ENCODE data around the gene DDX52. TPM values are rescaled to one million over a fixed set of nuclear protein-coding genes. Genes with fewer than 3 reads are reported as not detected.

DDX52 gene
- total and polyA plus RNA-seq, 9 of the 15 experiments (the other 6 are each of a cell fraction or from before 2014, with no cell fraction given) = 19.1 to 50.5 (median 34.8) TPM

DNA sequence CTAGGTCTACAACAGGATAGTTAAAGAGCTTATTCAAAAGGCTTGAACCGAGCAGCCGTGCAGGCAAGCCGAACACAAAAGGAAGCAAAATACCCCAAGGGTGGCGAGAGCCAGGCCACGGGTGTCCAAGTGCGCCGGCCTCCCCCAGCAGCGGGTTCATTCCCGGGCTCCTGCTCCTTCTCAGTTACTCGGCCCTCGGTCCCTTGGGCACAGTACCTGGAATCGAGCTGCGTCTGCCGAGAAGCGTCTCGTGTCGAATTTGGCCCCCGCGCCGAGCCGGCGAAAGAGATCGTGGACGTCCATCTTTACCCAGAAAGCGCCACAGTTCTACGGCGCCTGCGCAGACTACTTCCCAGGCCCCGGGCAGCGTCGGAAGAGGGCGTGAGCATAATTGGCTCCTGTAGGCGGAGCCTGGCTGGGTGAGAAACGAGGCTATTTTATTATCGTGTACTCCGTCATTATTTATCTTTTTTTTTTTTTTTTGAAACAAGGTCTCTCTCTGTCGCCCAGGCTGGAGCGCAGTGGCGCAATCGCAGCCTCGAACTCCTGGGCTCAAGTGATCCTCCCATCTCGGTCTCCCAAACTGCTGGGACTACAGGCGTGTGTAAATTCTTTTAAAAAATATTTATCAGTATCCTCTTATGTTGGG, at the start of gene DDX52 (continued):
- TF ChIP-seq, protein P1, sequence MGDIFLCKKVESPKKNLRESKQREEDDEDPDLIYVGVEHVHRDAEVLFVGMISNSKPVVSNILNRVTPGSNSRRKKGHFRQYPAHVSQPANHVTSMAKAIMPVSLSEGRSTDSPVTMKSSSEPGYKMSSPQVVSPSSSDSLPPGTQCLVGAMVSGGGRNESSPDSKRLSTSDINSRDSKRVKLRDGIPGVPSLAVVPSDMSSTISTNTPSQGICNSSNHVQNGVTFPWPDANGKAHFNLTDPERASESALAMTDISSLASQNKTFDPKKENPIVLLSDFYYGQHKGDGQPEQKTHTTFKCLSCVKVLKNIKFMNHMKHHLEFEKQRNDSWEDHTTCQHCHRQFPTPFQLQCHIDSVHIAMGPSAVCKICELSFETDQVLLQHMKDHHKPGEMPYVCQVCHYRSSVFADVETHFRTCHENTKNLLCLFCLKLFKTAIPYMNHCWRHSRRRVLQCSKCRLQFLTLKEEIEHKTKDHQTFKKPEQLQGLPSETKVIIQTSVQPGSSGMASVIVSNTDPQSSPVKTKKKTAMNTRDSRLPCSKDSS (IDR thresholded peaks at IDR 0.05; ENCODE audit: low read depth, partially characterized antibody) = no peak
- TF ChIP-seq SMAD3 (CRISPR knock-in tag; conservative IDR thresholded peaks at IDR 0.05) (no peak), ZNF124 (CRISPR knock-in tag; IDR thresholded peaks at IDR 0.05) (no peak), ZFP36 (IDR thresholded peaks at IDR 0.05; ENCODE audit: low read depth, low read length, partially characterized antibody) (no peak), PHB (CRISPR knock-in tag; IDR thresholded peaks at IDR 0.05) (no peak), PHF20 (IDR thresholded peaks at IDR 0.05; ENCODE audit: partially characterized antibody) (peak; percentile 63), RBM22 (IDR thresholded peaks at IDR 0.05; ENCODE audit: low read depth, low read length, poor library complexity, severe bottlenecking) (no peak), TCF7 (IDR thresholded peaks at IDR 0.05; ENCODE audit: borderline replicate concordance) (no peak), ZFP30 (CRISPR knock-in tag; IDR thresholded peaks at IDR 0.05; ENCODE audit: borderline replicate concordance) (no peak), NFATC3 (IDR thresholded peaks at IDR 0.05) (no peak), MCM5 (IDR thresholded peaks at IDR 0.05; ENCODE audit: low read depth) (no peak)
- TF ChIP-seq, protein P2, sequence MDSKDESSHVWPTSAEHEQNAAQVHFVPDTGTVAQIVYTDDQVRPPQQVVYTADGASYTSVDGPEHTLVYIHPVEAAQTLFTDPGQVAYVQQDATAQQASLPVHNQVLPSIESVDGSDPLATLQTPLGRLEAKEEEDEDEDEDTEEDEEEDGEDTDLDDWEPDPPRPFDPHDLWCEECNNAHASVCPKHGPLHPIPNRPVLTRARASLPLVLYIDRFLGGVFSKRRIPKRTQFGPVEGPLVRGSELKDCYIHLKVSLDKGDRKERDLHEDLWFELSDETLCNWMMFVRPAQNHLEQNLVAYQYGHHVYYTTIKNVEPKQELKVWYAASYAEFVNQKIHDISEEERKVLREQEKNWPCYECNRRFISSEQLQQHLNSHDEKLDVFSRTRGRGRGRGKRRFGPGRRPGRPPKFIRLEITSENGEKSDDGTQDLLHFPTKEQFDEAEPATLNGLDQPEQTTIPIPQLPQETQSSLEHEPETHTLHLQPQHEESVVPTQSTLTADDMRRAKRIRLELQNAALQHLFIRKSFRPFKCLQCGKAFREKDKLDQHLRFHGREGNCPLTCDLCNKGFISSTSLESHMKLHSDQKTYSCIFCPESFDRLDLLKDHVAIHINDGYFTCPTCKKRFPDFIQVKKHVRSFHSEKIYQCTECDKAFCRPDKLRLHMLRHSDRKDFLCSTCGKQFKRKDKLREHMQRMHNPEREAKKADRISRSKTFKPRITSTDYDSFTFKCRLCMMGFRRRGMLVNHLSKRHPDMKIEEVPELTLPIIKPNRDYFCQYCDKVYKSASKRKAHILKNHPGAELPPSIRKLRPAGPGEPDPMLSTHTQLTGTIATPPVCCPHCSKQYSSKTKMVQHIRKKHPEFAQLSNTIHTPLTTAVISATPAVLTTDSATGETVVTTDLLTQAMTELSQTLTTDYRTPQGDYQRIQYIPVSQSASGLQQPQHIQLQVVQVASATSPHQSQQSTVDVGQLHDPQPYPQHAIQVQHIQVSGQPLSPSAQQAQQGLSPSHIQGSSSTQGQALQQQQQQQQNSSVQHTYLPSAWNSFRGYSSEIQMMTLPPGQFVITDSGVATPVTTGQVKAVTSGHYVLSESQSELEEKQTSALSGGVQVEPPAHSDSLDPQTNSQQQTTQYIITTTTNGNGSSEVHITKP (IDR thresholded peaks at IDR 0.05; ENCODE audit: partially characterized antibody) = peak; percentile 22
- TF ChIP-seq, protein P3, sequence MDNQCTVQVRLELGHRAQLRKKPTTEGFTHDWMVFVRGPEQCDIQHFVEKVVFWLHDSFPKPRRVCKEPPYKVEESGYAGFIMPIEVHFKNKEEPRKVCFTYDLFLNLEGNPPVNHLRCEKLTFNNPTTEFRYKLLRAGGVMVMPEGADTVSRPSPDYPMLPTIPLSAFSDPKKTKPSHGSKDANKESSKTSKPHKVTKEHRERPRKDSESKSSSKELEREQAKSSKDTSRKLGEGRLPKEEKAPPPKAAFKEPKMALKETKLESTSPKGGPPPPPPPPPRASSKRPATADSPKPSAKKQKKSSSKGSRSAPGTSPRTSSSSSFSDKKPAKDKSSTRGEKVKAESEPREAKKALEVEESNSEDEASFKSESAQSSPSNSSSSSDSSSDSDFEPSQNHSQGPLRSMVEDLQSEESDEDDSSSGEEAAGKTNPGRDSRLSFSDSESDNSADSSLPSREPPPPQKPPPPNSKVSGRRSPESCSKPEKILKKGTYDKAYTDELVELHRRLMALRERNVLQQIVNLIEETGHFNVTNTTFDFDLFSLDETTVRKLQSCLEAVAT (IDR thresholded peaks at IDR 0.05) = no peak
- TF ChIP-seq, protein P4, sequence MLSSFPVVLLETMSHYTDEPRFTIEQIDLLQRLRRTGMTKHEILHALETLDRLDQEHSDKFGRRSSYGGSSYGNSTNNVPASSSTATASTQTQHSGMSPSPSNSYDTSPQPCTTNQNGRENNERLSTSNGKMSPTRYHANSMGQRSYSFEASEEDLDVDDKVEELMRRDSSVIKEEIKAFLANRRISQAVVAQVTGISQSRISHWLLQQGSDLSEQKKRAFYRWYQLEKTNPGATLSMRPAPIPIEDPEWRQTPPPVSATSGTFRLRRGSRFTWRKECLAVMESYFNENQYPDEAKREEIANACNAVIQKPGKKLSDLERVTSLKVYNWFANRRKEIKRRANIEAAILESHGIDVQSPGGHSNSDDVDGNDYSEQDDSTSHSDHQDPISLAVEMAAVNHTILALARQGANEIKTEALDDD (IDR thresholded peaks at IDR 0.05) = no peak
- TF ChIP-seq, protein P5, sequence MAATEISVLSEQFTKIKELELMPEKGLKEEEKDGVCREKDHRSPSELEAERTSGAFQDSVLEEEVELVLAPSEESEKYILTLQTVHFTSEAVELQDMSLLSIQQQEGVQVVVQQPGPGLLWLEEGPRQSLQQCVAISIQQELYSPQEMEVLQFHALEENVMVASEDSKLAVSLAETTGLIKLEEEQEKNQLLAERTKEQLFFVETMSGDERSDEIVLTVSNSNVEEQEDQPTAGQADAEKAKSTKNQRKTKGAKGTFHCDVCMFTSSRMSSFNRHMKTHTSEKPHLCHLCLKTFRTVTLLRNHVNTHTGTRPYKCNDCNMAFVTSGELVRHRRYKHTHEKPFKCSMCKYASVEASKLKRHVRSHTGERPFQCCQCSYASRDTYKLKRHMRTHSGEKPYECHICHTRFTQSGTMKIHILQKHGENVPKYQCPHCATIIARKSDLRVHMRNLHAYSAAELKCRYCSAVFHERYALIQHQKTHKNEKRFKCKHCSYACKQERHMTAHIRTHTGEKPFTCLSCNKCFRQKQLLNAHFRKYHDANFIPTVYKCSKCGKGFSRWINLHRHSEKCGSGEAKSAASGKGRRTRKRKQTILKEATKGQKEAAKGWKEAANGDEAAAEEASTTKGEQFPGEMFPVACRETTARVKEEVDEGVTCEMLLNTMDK (IDR thresholded peaks at IDR 0.05; ENCODE audit: borderline replicate concordance, insufficient read depth, low read depth, low read length, poor library complexity, severe bottlenecking) = peak; percentile 90

Measured in K562 (cell line).